Kidney epithelial cell (primary cell): ENCODE data around the gene MCTP1. TPM values are rescaled to one million over a fixed set of nuclear protein-coding genes. Genes with fewer than 3 reads are reported as not detected.

Source experiments
- DNase-seq: peaks from one replicate; pipeline ENCODE4 v3.0.0-alpha.2; 2010; ENCODE audit warnings: low read depth
- H3K27me3 ChIP-seq: 2 replicates; pipeline ENCODE4 v1.6.0; 2011; ENCODE audit warnings: low read length; ENCODE audit not compliant: control insufficient read depth, insufficient read depth
- H3K36me3 ChIP-seq: 2 replicates; pipeline ENCODE4 v1.5.1; 2011; ENCODE audit warnings: low read length; ENCODE audit not compliant: control insufficient read depth, insufficient read depth
- H3K4me3 ChIP-seq: 2 replicates; pipeline ENCODE4 v1.5.1; 2011; ENCODE audit warnings: low read depth, mild to moderate bottlenecking, control low read depth, low read length
- total RNA-seq: library from RNA; depleted of rRNA; stranded (reverse); fragments of >200 nt; gene quantifications from 2 replicates; pipeline ENCODE4 v1.2.3, GENCODE V29; 2015
- TF ChIP-seq, protein P1 (sequence below): IDR thresholded peaks from 2 replicates; pipeline ENCODE4 v1.5.1; 2011; ENCODE audit warnings: mild to moderate bottlenecking, moderate library complexity, low read length, control low read depth, inconsistent platforms; ENCODE audit not compliant: insufficient read depth, poor library complexity, severe bottlenecking

The MCTP1 gene
- total RNA-seq, 1 donor from 2014 or later = 12.9 TPM

DNA sequence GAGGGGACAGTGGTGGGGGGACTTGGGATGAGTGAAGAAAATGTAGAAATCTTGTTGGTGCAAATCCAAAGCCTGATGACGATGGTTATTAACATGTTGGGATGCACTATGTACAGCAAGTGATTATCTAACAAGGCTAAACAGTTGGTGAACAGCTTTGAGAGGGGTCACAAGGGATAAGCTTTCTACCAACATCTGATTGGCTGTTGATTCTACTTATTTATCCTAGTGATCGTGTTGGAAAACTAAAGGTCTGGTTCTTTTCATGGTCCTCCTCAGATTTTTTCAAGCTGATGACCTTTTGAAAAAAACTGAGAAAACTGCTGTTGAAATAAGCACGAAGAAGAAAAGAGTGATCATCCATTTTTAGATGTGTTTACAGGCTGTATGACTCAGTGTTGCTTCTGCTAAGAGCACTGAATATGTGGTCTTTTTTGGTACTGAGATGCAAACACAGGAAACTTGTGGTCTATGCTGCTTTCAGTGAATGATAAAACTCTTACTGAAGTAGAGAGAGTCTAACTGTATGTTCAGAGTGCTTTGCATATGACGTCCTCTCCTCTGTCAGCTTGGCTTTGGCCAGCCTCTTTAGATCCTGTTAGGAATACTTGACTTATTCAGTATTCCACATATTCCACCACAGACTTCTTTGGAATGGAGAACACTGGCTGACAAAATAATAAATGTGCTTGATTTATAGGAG lies 491.6 kb downstream of the MCTP1 start:
- no peak overlapping the region for H3K4me3 ChIP-seq
- TF ChIP-seq, protein P1, sequence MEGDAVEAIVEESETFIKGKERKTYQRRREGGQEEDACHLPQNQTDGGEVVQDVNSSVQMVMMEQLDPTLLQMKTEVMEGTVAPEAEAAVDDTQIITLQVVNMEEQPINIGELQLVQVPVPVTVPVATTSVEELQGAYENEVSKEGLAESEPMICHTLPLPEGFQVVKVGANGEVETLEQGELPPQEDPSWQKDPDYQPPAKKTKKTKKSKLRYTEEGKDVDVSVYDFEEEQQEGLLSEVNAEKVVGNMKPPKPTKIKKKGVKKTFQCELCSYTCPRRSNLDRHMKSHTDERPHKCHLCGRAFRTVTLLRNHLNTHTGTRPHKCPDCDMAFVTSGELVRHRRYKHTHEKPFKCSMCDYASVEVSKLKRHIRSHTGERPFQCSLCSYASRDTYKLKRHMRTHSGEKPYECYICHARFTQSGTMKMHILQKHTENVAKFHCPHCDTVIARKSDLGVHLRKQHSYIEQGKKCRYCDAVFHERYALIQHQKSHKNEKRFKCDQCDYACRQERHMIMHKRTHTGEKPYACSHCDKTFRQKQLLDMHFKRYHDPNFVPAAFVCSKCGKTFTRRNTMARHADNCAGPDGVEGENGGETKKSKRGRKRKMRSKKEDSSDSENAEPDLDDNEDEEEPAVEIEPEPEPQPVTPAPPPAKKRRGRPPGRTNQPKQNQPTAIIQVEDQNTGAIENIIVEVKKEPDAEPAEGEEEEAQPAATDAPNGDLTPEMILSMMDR = no peak
- no peaks in the 10 kb centered on the region for H3K27me3 ChIP-seq
- DNase-seq = peak; percentile 19
- no peaks in the 10 kb centered on the region for H3K36me3 ChIP-seq

DNA sequence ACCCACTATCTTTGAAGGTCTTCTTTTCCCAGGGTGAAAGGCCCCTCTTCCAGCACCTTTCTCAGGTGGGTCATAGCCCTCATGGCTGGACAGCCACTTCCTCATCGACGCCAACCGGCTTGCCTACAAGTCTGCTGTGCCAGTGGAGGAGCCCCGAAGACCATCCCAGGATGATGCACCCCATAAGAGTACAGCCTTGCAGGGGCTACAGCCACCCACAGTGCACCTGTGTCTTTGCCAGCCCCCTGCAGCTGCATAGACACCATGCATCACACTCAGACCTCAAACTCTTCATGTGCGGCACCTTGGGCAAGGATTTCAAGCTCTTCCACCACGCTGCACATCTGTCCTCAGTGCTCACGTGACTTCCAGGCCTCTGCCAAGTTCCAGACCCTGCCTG lies 493.1 kb downstream of the MCTP1 start:
- TF ChIP-seq, protein P1 = no peak
- no peaks in the 10 kb centered on the region for H3K27me3 ChIP-seq
- DNase-seq = no peak
- no peaks in the 10 kb centered on the region for H3K36me3 ChIP-seq
- no peak overlapping the region for H3K4me3 ChIP-seq

DNA sequence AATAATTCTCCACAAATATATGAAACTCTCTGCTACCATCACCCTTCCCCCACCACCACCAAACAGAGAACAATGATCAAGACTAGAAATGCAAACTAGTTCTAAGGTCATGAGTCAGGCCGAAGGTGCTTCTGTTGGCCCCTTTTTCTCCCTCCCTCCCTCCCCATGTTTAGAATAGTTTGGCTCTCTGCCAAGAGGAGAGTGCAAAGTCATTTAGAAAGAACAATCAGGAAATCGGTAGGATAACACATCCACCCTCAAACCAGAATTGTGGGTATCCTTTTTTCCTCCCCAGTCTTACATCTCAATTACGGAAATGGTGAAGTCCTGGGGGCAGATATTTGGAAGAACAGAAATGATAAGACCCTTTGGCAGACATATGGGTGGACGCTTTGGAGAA lies 496.4 kb downstream of the MCTP1 start:
- H3K36me3 ChIP-seq = no peaks in the 10 kb centered on the region
- DNase-seq = no peak
- H3K4me3 ChIP-seq = no peak overlapping the region
- H3K27me3 ChIP-seq = no peaks in the 10 kb centered on the region
- TF ChIP-seq, protein P1 = no peak

DNA sequence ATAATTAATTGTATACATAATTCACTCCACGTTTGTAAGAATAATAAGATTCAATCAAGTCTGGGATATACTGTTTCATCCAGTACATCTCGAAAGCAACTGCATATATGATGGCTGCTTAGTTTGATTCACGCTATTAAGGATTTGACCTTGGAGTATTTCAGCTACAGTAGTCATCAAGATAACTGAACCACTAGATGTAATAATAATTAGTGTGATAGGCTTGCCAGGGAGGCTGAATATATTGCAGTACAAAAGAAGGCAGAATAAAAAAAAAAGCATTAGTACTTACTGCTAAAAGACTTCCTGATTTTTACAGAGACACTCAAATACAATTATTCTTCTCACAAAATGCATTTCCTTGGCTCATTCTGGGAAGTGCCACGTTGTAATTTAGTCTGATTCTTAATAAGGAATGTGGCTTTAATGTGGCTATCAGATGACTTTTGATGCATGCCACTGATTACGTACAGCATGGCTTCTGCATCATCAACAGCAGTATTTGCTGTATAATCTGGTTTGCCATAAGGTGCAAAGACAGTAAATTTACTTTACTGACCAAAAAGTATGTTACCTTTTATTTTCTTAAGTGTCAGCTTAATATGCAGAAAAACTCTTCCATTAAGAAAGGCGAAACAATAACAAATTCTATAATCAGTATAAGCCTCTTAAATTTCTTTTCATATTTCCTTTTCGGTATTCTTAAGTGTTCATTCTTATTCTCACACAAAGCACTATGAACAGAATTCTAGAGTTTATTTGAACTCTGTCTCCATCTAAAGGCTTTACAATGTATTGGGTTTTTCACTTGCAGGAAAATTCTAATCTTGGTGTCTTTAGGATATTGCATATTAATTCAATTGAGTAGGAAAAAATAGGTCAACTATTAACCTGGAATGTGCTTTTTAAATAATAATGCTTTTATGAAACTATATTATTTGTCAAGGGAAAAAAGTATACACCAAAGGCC lies 500.1 kb downstream of the MCTP1 start:
- TF ChIP-seq, protein P1 = peak; percentile 16
- H3K4me3 ChIP-seq = no peak overlapping the region
- DNase-seq = no peak
- H3K27me3 ChIP-seq = no peaks in the 10 kb centered on the region
- no peaks in the 10 kb centered on the region for H3K36me3 ChIP-seq

DNA sequence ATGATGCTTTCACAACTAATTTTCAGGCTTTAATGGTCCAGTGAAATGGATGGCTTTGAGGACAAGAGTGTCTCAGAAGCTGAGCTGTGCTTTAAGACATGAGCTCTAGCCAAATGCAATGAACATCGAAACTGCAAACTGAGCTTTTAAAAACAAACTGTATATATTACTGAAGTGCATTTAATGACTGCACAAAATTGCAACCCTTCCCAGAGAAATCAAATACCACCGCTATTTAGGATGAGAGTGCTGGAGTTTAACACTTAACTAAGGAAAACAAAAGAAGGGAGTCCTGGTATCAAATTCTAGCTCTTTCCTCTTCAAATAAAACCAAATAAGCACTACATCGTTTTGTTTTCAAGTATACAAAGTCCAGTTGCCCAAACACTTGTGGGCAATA lies 502.5 kb downstream of the MCTP1 start:
- no peak for DNase-seq
- no peaks in the 10 kb centered on the region for H3K36me3 ChIP-seq
- no peak overlapping the region for H3K4me3 ChIP-seq
- H3K27me3 ChIP-seq = no peaks in the 10 kb centered on the region
- TF ChIP-seq, protein P1 = no peak
